RWPE2 (cell line): ENCODE data around the gene LSM4.
A peak's percentile ranks its signal among the peaks of the same experiment; 100 is the strongest.

Experiments
- ATAC-seq: fragments of 200-7000 bp; cut with Tn5 transposase; 3 replicates; pipeline ENCODE4 v1.9.1; 2021; ENCODE audit warnings: low read depth
- DNase-seq: peaks from one replicate; pipeline ENCODE4 v3.0.0-alpha.2; 2020; ENCODE audit warnings: low spot score
- H3K27ac ChIP-seq: fragments of 450-650 bp; 2 replicates; pipeline ENCODE4 v1.5.1; 2017; ENCODE audit warnings: mild to moderate bottlenecking; ENCODE audit not compliant: poor library complexity, severe bottlenecking
- H3K27me3 ChIP-seq: fragments of 250-450 bp; sonication (Bioruptor Pico); 2 replicates; pipeline ENCODE4 v1.5.1; 2021; ENCODE audit warnings: mild to moderate bottlenecking, moderate library complexity; ENCODE audit not compliant: insufficient read depth, poor library complexity, severe bottlenecking
- H3K36me3 ChIP-seq: fragments of 250-450 bp; sonication (Bioruptor Pico); 2 replicates; pipeline ENCODE4 v1.5.1; 2020; ENCODE audit warnings: low read depth, mild to moderate bottlenecking, moderate library complexity
- H3K4me1 ChIP-seq: fragments of 250-450 bp; sonication (Bioruptor Pico); 2 replicates; pipeline ENCODE4 v1.5.1; 2021; ENCODE audit warnings: mild to moderate bottlenecking, moderate library complexity; ENCODE audit not compliant: insufficient read depth, poor library complexity, severe bottlenecking
- H3K4me3 ChIP-seq: fragments of 250-450 bp; sonication (Bioruptor Pico); 2 replicates; pipeline ENCODE4 v1.5.1; 2021; ENCODE audit warnings: mild to moderate bottlenecking, moderate library complexity; ENCODE audit not compliant: severe bottlenecking
- H3K9me3 ChIP-seq: fragments of 250-450 bp; sonication (Bioruptor Pico); 2 replicates; pipeline ENCODE4 v1.5.1; 2021; ENCODE audit warnings: mild to moderate bottlenecking, moderate library complexity; ENCODE audit not compliant: severe bottlenecking
- TF ChIP-seq, protein P1 (sequence below): fragments of 450-650 bp; IDR thresholded peaks from one replicate; pipeline ENCODE4 v1.5.1; 2017; ENCODE audit warnings: mild to moderate bottlenecking, moderate library complexity; ENCODE audit not compliant: poor library complexity, severe bottlenecking

The LSM4 gene

GRCh38 chr19:18336121-18336520, 13.2 kb upstream of the LSM4 start:
- no peaks in the 10 kb centered on the region for H3K27me3 ChIP-seq
- H3K4me3 ChIP-seq, result no peak overlapping the region
- ATAC-seq, result no peak
- H3K9me3 ChIP-seq, result no peaks in the 10 kb centered on the region
- TF ChIP-seq, protein P1, sequence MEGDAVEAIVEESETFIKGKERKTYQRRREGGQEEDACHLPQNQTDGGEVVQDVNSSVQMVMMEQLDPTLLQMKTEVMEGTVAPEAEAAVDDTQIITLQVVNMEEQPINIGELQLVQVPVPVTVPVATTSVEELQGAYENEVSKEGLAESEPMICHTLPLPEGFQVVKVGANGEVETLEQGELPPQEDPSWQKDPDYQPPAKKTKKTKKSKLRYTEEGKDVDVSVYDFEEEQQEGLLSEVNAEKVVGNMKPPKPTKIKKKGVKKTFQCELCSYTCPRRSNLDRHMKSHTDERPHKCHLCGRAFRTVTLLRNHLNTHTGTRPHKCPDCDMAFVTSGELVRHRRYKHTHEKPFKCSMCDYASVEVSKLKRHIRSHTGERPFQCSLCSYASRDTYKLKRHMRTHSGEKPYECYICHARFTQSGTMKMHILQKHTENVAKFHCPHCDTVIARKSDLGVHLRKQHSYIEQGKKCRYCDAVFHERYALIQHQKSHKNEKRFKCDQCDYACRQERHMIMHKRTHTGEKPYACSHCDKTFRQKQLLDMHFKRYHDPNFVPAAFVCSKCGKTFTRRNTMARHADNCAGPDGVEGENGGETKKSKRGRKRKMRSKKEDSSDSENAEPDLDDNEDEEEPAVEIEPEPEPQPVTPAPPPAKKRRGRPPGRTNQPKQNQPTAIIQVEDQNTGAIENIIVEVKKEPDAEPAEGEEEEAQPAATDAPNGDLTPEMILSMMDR, result no peak
- no peaks in the 10 kb centered on the region for H3K4me1 ChIP-seq
- DNase-seq, result no peak
- H3K36me3 ChIP-seq, result no peaks in the 10 kb centered on the region
- H3K27ac ChIP-seq, result no peak overlapping the region

GRCh38 chr19:18333680-18334079, 10.8 kb upstream of the LSM4 start:
- no peaks in the 10 kb centered on the region for H3K4me1 ChIP-seq
- TF ChIP-seq, protein P1, result no peak
- H3K27me3 ChIP-seq, result no peaks in the 10 kb centered on the region
- no peaks in the 10 kb centered on the region for H3K36me3 ChIP-seq
- ATAC-seq, result peak; percentile 55; the same call in 1 of the 3 replicates
- H3K9me3 ChIP-seq, result no peaks in the 10 kb centered on the region
- H3K4me3 ChIP-seq, result no peak overlapping the region
- no peak for DNase-seq
- H3K27ac ChIP-seq, result no peak overlapping the region

GRCh38 chr19:18332917-18333530, 10.1 kb upstream of the LSM4 start:
- no peaks in the 10 kb centered on the region for H3K4me1 ChIP-seq
- no peak overlapping the region for H3K27ac ChIP-seq
- no peak overlapping the region for H3K4me3 ChIP-seq
- ATAC-seq (no peak), DNase-seq (no peak)
- TF ChIP-seq, protein P1, result no peak
- no peaks in the 10 kb centered on the region for H3K9me3 ChIP-seq
- no peaks in the 10 kb centered on the region for H3K36me3 ChIP-seq
- no peaks in the 10 kb centered on the region for H3K27me3 ChIP-seq

- no peaks in the 10 kb centered on the region for H3K36me3 ChIP-seq
- no peak for ATAC-seq
- H3K9me3 ChIP-seq, result no peaks in the 10 kb centered on the region
Observed at GRCh38 chr19:18330868-18331267, 8.0 kb upstream of the LSM4 start.

DNA sequence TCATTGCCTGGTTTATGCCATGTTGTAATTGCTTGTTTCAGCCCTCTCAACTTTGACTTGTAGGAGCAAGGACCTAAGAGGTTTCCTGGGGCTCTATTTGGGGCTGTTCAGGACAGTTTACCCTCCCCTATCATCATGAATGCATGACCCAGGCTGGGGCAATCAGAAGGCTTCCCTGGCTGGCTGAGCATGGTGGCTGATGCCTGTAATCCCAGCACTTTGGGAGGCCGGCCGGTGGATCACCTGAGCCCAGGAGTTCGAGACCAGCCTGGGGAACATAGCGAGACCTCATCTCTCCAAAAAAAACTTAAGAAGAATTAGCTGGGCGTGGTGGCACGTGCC, 6.1 kb upstream of the LSM4 start:
- DNase-seq (no peak), ATAC-seq (peak; percentile 4; the same call in 2 of the 3 replicates)
- Histone ChIP-seq H3K9me3 (no peaks in the 10 kb centered on the region), H3K27me3 (no peaks in the 10 kb centered on the region), H3K4me3 (peak overlapping the region; percentile 20), H3K36me3 (no peaks in the 10 kb centered on the region), H3K4me1 (no peaks in the 10 kb centered on the region), H3K27ac (peak overlapping the region; percentile 28)
- TF ChIP-seq, protein P1, result no peak

More at GRCh38 chr19:18330868-18331267, 8.0 kb upstream of the LSM4 start:
- TF ChIP-seq, protein P1, result no peak
- DNase-seq, result no peak
- no peaks in the 10 kb centered on the region for H3K4me1 ChIP-seq
- no peak overlapping the region for H3K27ac ChIP-seq
- no peak overlapping the region for H3K4me3 ChIP-seq
- H3K27me3 ChIP-seq, result no peaks in the 10 kb centered on the region
